ENCODE measurements around the gene JAML.

Gene JAML

GRCh38 chr11:118176778-118177134 is 48.1 kb downstream of the JAML start:
- H3K9ac ChIP-seq (ENCODE audit: low read depth, low read length): no peak overlapping the region
- no peaks in the 10 kb centered on the region for H3K9me3 ChIP-seq (ENCODE audit: control insufficient read depth, insufficient read depth, low read length)
- no peaks in the 10 kb centered on the region for H3K36me3 ChIP-seq (ENCODE audit: insufficient read depth, low read length)
- H3K4me1 ChIP-seq (ENCODE audit: insufficient read depth, low read length): peaks cover 26% of the 10 kb centered on the region

GRCh38 chr11:118175993-118176777 is 48.6 kb downstream of the JAML start, which contains the start of gene SCN2B:
SCN2B (minus strand) TSS chr11:118176639; CDS start chr11:118176431, 208 bp downstream.
- H3K9me3 ChIP-seq (ENCODE audit: control insufficient read depth, insufficient read depth, low read length): no peaks in the 10 kb centered on the region
- H3K4me1 ChIP-seq (ENCODE audit: insufficient read depth, low read length): peaks cover 26% of the 10 kb centered on the region
- peak within 1 kb of the TSS; percentile 71 for H3K9ac ChIP-seq (ENCODE audit: low read depth, low read length)
- H3K36me3 ChIP-seq (ENCODE audit: insufficient read depth, low read length): no peaks in the 10 kb centered on the region

GRCh38 chr11:118175031-118175992 is 49.5 kb downstream of the JAML start:
- Histone ChIP-seq H3K36me3 (ENCODE audit: insufficient read depth, low read length) (no peaks in the 10 kb centered on the region), H3K9me3 (ENCODE audit: control insufficient read depth, insufficient read depth, low read length) (no peaks in the 10 kb centered on the region), H3K4me1 (ENCODE audit: insufficient read depth, low read length) (peaks cover 28% of the 10 kb centered on the region), H3K9ac (ENCODE audit: low read depth, low read length) (peak overlapping the region; percentile 71)

GRCh38 chr11:118174006-118174567 is 50.7 kb downstream of the JAML start:
- Histone ChIP-seq H3K36me3 (ENCODE audit: insufficient read depth, low read length) (no peaks in the 10 kb centered on the region), H3K4me1 (ENCODE audit: insufficient read depth, low read length) (peaks cover 21% of the 10 kb centered on the region), H3K9me3 (ENCODE audit: control insufficient read depth, insufficient read depth, low read length) (no peaks in the 10 kb centered on the region), H3K9ac (ENCODE audit: low read depth, low read length) (no peak overlapping the region)

- Histone ChIP-seq H3K4me1 (ENCODE audit: insufficient read depth, low read length) (peaks cover 21% of the 10 kb centered on the region), H3K9ac (ENCODE audit: low read depth, low read length) (no peak overlapping the region), H3K9me3 (ENCODE audit: control insufficient read depth, insufficient read depth, low read length) (no peaks in the 10 kb centered on the region), H3K36me3 (ENCODE audit: insufficient read depth, low read length) (no peaks in the 10 kb centered on the region)
These were observed 52.5 kb downstream of the JAML start for GRCh38 chr11:118172356-118172755.

GRCh38 chr11:118171269-118172062 is 53.3 kb downstream of the JAML start:
- H3K9ac ChIP-seq (ENCODE audit: low read depth, low read length): peak overlapping the region; percentile 49; the same call in 1 of the 2 replicates
- no peaks in the 10 kb centered on the region for H3K9me3 ChIP-seq (ENCODE audit: control insufficient read depth, insufficient read depth, low read length)
- no peaks in the 10 kb centered on the region for H3K36me3 ChIP-seq (ENCODE audit: insufficient read depth, low read length)
- peaks cover 21% of the 10 kb centered on the region for H3K4me1 ChIP-seq (ENCODE audit: insufficient read depth, low read length)

- peaks cover 21% of the 10 kb centered on the region for H3K4me1 ChIP-seq (ENCODE audit: insufficient read depth, low read length)
- H3K9me3 ChIP-seq (ENCODE audit: control insufficient read depth, insufficient read depth, low read length): no peaks in the 10 kb centered on the region
- H3K36me3 ChIP-seq (ENCODE audit: insufficient read depth, low read length): no peaks in the 10 kb centered on the region
- H3K9ac ChIP-seq (ENCODE audit: low read depth, low read length): no peak overlapping the region; the same call in 1 of the 2 replicates
These were observed 53.9 kb downstream of the JAML start for GRCh38 chr11:118170882-118171268.

GRCh38 chr11:118170231-118170630 is 54.6 kb downstream of the JAML start:
- Histone ChIP-seq H3K9ac (ENCODE audit: low read depth, low read length) (no peak overlapping the region), H3K9me3 (ENCODE audit: control insufficient read depth, insufficient read depth, low read length) (no peaks in the 10 kb centered on the region), H3K4me1 (ENCODE audit: insufficient read depth, low read length) (peaks cover 20% of the 10 kb centered on the region), H3K36me3 (ENCODE audit: insufficient read depth, low read length) (no peaks in the 10 kb centered on the region)

- Histone ChIP-seq H3K9ac (ENCODE audit: low read depth, low read length) (no peak overlapping the region), H3K36me3 (ENCODE audit: insufficient read depth, low read length) (no peaks in the 10 kb centered on the region), H3K9me3 (ENCODE audit: control insufficient read depth, insufficient read depth, low read length) (no peaks in the 10 kb centered on the region), H3K4me1 (ENCODE audit: insufficient read depth, low read length) (peaks cover 13% of the 10 kb centered on the region; the same call in 1 of the 2 replicates)
These were observed 55.3 kb downstream of the JAML start for GRCh38 chr11:118169300-118170140.

- Histone ChIP-seq H3K36me3 (ENCODE audit: insufficient read depth, low read length) (no peaks in the 10 kb centered on the region), H3K9ac (ENCODE audit: low read depth, low read length) (no peak overlapping the region), H3K9me3 (ENCODE audit: control insufficient read depth, insufficient read depth, low read length) (no peaks in the 10 kb centered on the region), H3K4me1 (ENCODE audit: insufficient read depth, low read length) (0 out of 2 replicates have a peak, but pooled peaks cover 10% of the 10 kb centered on the region)
These were observed 56.1 kb downstream of the JAML start for GRCh38 chr11:118168751-118169150.

GRCh38 chr11:118168316-118168715 is 56.5 kb downstream of the JAML start:
- 0 out of 2 replicates have a peak, but pooled peaks cover 10% of the 10 kb centered on the region for H3K4me1 ChIP-seq (ENCODE audit: insufficient read depth, low read length)
- H3K36me3 ChIP-seq (ENCODE audit: insufficient read depth, low read length): no peaks in the 10 kb centered on the region
- no peaks in the 10 kb centered on the region for H3K9me3 ChIP-seq (ENCODE audit: control insufficient read depth, insufficient read depth, low read length)
- H3K9ac ChIP-seq (ENCODE audit: low read depth, low read length): no peak overlapping the region

GRCh38 chr11:118167906-118168305 is 56.9 kb downstream of the JAML start:
- Histone ChIP-seq H3K36me3 (ENCODE audit: insufficient read depth, low read length) (no peaks in the 10 kb centered on the region), H3K4me1 (ENCODE audit: insufficient read depth, low read length) (0 out of 2 replicates have a peak, but pooled peaks cover 10% of the 10 kb centered on the region), H3K9me3 (ENCODE audit: control insufficient read depth, insufficient read depth, low read length) (no peaks in the 10 kb centered on the region), H3K9ac (ENCODE audit: low read depth, low read length) (no peak overlapping the region)

GRCh38 chr11:118167253-118167652 is 57.6 kb downstream of the JAML start:
- Histone ChIP-seq H3K4me1 (ENCODE audit: insufficient read depth, low read length) (0 out of 2 replicates have a peak, but pooled peaks cover 10% of the 10 kb centered on the region), H3K9ac (ENCODE audit: low read depth, low read length) (no peak overlapping the region), H3K9me3 (ENCODE audit: control insufficient read depth, insufficient read depth, low read length) (no peaks in the 10 kb centered on the region), H3K36me3 (ENCODE audit: insufficient read depth, low read length) (no peaks in the 10 kb centered on the region)
